ENCODE results near the gene TCF7L1.

The TCF7L1 gene

DNA sequence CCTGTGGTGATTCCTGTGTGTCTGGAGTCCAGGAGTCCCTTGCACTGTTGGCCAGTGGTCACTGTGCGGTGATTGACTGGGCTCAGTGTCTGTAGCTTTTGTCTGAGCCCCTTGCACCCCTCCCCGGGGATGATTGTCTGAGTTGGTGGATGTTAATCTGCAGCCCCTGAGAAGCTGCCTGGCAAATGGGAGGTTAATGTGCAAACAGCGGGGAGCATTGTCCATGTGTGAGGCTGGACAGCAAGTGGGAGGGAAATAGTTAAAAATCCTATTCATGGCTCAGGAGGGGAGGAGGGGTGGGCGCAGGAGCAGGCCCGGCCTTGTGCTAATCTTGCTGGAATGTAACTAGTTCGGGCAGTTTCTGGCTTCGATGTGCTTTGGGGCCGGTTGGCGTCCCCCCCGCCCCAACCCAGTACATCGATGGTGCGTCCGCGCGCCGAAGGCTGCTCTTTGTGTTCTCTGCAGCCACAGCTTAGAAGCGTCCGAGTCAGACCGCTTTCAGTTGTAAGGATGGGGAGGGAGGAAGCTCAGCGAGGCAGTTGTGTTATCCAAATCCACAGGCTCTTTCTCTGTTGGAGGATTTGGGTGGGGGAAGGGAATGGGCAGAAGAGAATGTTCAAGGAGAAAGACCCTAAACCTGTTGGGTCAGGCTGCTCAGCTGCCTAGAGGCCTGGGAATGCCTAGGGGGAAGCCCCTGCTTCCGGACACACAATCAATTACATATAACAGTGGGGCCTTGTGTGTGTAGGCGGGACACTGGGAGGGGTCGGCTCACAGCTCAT, 122.8 kb downstream of the TCF7L1 start:
- TF ChIP-seq, protein P1, sequence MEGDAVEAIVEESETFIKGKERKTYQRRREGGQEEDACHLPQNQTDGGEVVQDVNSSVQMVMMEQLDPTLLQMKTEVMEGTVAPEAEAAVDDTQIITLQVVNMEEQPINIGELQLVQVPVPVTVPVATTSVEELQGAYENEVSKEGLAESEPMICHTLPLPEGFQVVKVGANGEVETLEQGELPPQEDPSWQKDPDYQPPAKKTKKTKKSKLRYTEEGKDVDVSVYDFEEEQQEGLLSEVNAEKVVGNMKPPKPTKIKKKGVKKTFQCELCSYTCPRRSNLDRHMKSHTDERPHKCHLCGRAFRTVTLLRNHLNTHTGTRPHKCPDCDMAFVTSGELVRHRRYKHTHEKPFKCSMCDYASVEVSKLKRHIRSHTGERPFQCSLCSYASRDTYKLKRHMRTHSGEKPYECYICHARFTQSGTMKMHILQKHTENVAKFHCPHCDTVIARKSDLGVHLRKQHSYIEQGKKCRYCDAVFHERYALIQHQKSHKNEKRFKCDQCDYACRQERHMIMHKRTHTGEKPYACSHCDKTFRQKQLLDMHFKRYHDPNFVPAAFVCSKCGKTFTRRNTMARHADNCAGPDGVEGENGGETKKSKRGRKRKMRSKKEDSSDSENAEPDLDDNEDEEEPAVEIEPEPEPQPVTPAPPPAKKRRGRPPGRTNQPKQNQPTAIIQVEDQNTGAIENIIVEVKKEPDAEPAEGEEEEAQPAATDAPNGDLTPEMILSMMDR (IDR thresholded peaks at IDR 0.05; ENCODE audit: extremely low read depth, insufficient read depth, missing control alignments), result no peak
- in situ Hi-C loops (cut with MboI; ENCODE audit: low pct_unique_long_range_greater_than_20kb, low sequenced_read_pairs, unreplicated experiment), result loop anchor here (5.0 kb wide), 1 partner anchor 59 kb away; no protein-coding TSS in a partner anchor
- no peak for DNase-seq (ENCODE audit: low spot score)

DNA sequence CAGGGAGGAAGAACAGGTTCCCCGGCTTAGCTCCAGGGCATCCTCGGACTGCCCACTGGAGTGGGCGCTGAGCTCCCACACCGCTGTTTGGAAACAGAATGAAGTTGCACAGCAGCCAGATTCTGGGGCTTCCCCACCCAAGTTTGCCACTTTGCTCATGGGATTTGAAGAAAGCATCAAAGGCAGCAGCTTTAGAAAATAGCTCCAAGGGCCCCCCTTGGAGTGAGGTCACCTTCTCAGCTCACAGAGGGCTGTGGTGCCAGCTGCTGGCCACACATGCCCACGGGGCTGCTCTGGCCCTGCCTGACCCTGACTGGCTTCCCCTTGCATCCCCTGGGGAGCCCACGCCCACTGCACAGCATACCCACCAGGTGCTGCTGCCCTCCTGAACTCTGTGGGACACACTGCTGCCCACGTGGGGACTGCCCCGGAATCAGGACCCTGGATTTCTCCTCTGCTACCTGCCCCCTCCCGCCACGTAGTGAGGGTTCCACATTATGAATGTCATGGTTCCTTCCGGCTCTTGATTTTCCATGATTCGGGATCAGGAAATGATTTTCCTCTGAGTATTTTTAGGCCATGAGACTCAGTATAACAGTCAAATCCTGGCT, 124.3 kb downstream of the TCF7L1 start:
- in situ Hi-C loops (cut with MboI; ENCODE audit: low pct_unique_long_range_greater_than_20kb, low sequenced_read_pairs, unreplicated experiment), result loop anchor here (5.0 kb wide), 1 partner anchor 60 kb away; no protein-coding TSS in a partner anchor
- DNase-seq (ENCODE audit: low spot score), result no peak
- TF ChIP-seq, protein P1 (IDR thresholded peaks at IDR 0.05; ENCODE audit: extremely low read depth, insufficient read depth, missing control alignments), result no peak

DNA sequence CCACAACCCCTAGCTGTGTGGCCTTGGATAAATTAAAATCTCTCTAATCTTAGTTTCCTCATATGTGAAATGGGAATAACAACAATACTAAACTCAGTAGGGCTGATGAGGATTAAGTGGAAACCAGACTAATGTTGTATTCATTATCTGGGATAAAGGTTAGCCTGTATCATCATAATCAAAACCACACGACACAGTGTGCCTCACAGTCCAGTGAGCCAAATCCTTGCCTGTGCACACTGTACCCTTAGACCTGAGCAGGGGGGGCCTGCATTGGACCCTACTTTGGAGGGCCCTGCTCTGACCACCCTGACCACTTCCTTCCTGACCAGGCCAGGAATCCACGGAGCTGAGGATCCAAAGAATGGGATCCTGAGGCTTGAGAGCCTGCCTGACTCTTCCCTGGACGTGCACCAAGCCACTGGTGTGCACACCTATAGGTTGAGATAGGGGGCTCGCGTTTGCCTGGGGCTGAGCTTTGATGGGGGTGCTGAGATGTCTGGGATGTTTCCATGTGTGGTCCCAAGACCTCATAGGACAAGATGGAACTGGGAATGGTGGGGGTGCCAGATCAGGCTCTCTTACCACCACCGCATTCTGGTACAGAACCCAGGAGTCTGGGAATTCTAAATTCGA, 124.9 kb downstream of the TCF7L1 start:
- no peak for DNase-seq (ENCODE audit: low spot score)
- in situ Hi-C loops (cut with MboI; ENCODE audit: low pct_unique_long_range_greater_than_20kb, low sequenced_read_pairs, unreplicated experiment), result loop anchor here (5.0 kb wide), 1 partner anchor 61 kb away; no protein-coding TSS in a partner anchor
- TF ChIP-seq, protein P1 (IDR thresholded peaks at IDR 0.05; ENCODE audit: extremely low read depth, insufficient read depth, missing control alignments), result no peak

DNA sequence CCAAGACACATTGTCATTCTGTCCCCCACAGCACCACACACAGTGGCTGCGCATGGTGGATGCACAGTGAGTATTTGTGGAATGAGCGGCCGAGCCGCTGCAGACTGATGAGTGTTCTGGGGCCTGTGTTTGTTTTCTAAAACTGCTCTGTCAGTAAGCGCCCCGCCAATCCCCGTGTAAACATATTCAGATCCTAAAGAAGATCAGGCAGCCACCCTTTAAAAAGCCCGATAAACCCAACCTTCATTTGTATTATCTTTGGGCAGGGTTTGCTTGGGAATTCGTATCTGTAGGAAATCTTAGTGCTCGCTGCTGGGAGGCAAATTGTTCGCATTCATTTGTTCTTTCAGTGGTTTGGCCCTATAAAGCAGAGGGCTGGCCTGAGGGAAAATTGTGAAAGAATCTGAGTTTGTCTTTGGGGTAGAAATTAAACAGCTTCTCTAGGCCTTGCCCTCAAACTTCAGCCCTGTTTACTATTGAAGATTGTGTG, 126.0 kb downstream of the TCF7L1 start:
- DNase-seq (ENCODE audit: low spot score), result no peak
- TF ChIP-seq, protein P1 (IDR thresholded peaks at IDR 0.05; ENCODE audit: extremely low read depth, insufficient read depth, missing control alignments), result no peak
- in situ Hi-C loops (cut with MboI; ENCODE audit: low pct_unique_long_range_greater_than_20kb, low sequenced_read_pairs, unreplicated experiment), result loop anchor here (5.0 kb wide), 1 partner anchor 62 kb away; no protein-coding TSS in a partner anchor

DNA sequence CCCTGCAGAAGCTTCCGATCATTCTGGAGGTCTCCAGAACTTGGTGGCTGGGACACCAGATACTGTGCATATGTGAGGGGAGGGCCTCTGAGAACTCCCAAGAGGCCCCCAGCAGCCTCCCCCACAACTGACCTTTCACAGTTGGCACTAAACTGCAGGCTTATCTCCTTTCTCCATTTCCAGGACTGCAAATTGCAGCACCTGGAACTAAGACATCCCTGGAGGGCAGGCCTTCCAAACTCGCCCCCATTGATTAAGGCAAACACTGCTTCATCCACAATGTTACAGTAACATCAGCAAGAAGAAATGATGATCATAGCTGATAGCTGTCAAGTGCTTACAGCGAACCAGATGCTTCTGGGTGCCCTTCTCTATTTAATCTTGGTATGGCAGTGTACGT, 126.7 kb downstream of the TCF7L1 start:
- in situ Hi-C loops (cut with MboI; ENCODE audit: low pct_unique_long_range_greater_than_20kb, low sequenced_read_pairs, unreplicated experiment), result loop anchor here (5.0 kb wide), 1 partner anchor 63 kb away; no protein-coding TSS in a partner anchor
- no peak for DNase-seq (ENCODE audit: low spot score)
- TF ChIP-seq, protein P1 (IDR thresholded peaks at IDR 0.05; ENCODE audit: extremely low read depth, insufficient read depth, missing control alignments), result no peak

DNA sequence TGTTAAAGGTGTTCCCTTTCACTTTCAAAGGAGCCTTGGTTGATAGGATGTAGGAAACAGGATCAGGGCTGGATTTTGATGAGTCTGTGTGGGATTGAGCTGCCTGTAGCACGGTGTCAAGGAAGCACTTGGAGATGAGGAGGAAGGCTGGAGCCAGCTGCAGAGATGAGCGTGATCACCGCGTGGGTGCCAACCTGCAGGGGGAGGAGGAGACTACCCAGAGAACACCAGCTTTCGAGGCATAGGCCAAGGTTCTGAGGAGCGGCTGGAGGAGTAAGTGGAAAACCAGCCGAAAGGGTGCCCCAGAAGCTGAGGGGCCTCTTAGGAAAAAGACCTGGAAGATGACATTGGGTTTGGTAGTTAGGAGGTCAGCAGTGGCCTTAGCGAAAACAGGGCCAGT, 130.4 kb downstream of the TCF7L1 start:
- TF ChIP-seq, protein P1 (IDR thresholded peaks at IDR 0.05; ENCODE audit: extremely low read depth, insufficient read depth, missing control alignments), result no peak
- DNase-seq (ENCODE audit: low spot score), result no peak
- in situ Hi-C loops (cut with MboI; ENCODE audit: low pct_unique_long_range_greater_than_20kb, low sequenced_read_pairs, unreplicated experiment), result no loop called here
